Mesenchymal stem cell (in vitro differentiated cells and primary cell): ENCODE measurements around the gene CITED4.

Experiments
- DNase-seq: peaks from one replicate; pipeline ENCODE4 v3.0.0-alpha.2; 2013
- H2AFZ ChIP-seq: one replicate; pipeline ENCODE4 v1.6.1; 2013; ENCODE audit warnings: low read depth, mild to moderate bottlenecking, control low read depth, inconsistent platforms, low read length, moderate library complexity
- H2AK5ac ChIP-seq: 2 replicates; pipeline ENCODE4 v1.6.1; 2013; ENCODE audit warnings: low read length, moderate library complexity, mild to moderate bottlenecking, inconsistent platforms; ENCODE audit not compliant: severe bottlenecking
- H2BK120ac ChIP-seq: one replicate; pipeline ENCODE4 v1.6.1; 2013; ENCODE audit warnings: low read depth, mild to moderate bottlenecking, inconsistent platforms, low read length, moderate library complexity
- H2BK12ac ChIP-seq, 2 experiments: one replicate each; pipeline ENCODE4 v1.6.1; 2013; ENCODE audit warnings: inconsistent platforms in 2 of 2, low read length in 2 of 2, mild to moderate bottlenecking in 2 of 2, moderate library complexity in 2 of 2, control low read depth in 1 of 2
- H2BK15ac ChIP-seq: one replicate; pipeline ENCODE4 v1.6.1; 2013; ENCODE audit warnings: mild to moderate bottlenecking, low read depth, inconsistent platforms; ENCODE audit not compliant: poor library complexity, severe bottlenecking
- H2BK5ac ChIP-seq: 2 replicates; pipeline ENCODE4 v1.6.1; 2013; ENCODE audit warnings: low read depth, mild to moderate bottlenecking, low read length, control low read depth, inconsistent platforms; ENCODE audit not compliant: poor library complexity, severe bottlenecking
- H3K14ac ChIP-seq, 2 experiments: one replicate each; pipeline ENCODE4 v1.6.1; 2013; ENCODE audit warnings: inconsistent platforms in 2 of 2, low read length in 2 of 2, control low read depth in 1 of 2, mild to moderate bottlenecking in 1 of 2, moderate library complexity in 1 of 2
- H3K18ac ChIP-seq, 2 experiments: one replicate each; pipeline ENCODE4 v1.6.1; 2013; ENCODE audit warnings: inconsistent platforms in 2 of 2, low read length in 2 of 2, control low read depth in 1 of 2, low read depth in 1 of 2, mild to moderate bottlenecking in 1 of 2
- H3K23ac ChIP-seq, 2 experiments: one replicate each; pipeline ENCODE4 v1.6.1; 2013; ENCODE audit warnings: inconsistent platforms in 2 of 2, low read length in 2 of 2, mild to moderate bottlenecking in 2 of 2, moderate library complexity in 2 of 2, control low read depth in 1 of 2
- H3K27ac ChIP-seq: 2 replicates; pipeline ENCODE4 v1.5.1; 2013; ENCODE audit warnings: mild to moderate bottlenecking, moderate library complexity, low read length, control low read depth, inconsistent platforms; ENCODE audit not compliant: poor library complexity, severe bottlenecking
- H3K27me3 ChIP-seq, 2 experiments: 2 replicates each; pipeline versions ENCODE4 v1.6.1 to v1.7.0; 2013; ENCODE audit warnings: low read length in 2 of 2, mild to moderate bottlenecking in 2 of 2, moderate library complexity in 2 of 2, control low read depth in 1 of 2, inconsistent platforms in 1 of 2; ENCODE audit not compliant: control insufficient read depth in 1 of 2, insufficient read depth in 1 of 2
- H3K36me3 ChIP-seq, 2 experiments: 2 replicates each; pipeline versions ENCODE4 v1.6.1 to v1.7.0; 2013; ENCODE audit warnings: low read length in 2 of 2, control low read depth in 1 of 2, inconsistent platforms in 1 of 2, low read depth in 1 of 2, mild to moderate bottlenecking in 1 of 2; ENCODE audit not compliant: insufficient read depth in 2 of 2, control insufficient read depth in 1 of 2
- H3K4ac ChIP-seq, 2 experiments: one replicate each; pipeline ENCODE4 v1.6.1; 2013; ENCODE audit warnings: inconsistent platforms in 2 of 2, low read length in 2 of 2, mild to moderate bottlenecking in 2 of 2, moderate library complexity in 2 of 2, control low read depth in 1 of 2, low read depth in 1 of 2
- H3K4me1 ChIP-seq: 2 replicates; pipeline ENCODE4 v1.6.1; 2013; ENCODE audit warnings: low read depth, low read length, control low read depth; ENCODE audit not compliant: control insufficient read depth, insufficient read depth
- H3K4me2 ChIP-seq: 2 replicates; pipeline ENCODE4 v1.6.1; 2013; ENCODE audit warnings: low read length, mild to moderate bottlenecking, inconsistent platforms; ENCODE audit not compliant: poor library complexity, severe bottlenecking
- H3K4me3 ChIP-seq, 2 experiments: 2 replicates each; pipeline versions ENCODE4 v1.5.1 to v1.7.0; 2013; ENCODE audit warnings: low read length in 2 of 2, mild to moderate bottlenecking in 2 of 2, control low read depth in 1 of 2, low read depth in 1 of 2; ENCODE audit not compliant: insufficient read depth in 1 of 2
- H3K79me1 ChIP-seq: replicated peaks from 2 replicates; pipeline ENCODE4 v1.6.1; 2013; ENCODE audit warnings: mild to moderate bottlenecking, control low read depth, low read length, inconsistent platforms; ENCODE audit not compliant: poor library complexity, severe bottlenecking
- H3K9ac ChIP-seq: 2 replicates; pipeline ENCODE4 v1.7.0; 2013; ENCODE audit warnings: mild to moderate bottlenecking, low read length, moderate library complexity
- H3K9me3 ChIP-seq: 2 replicates; pipeline ENCODE4 v1.7.0; 2013; ENCODE audit warnings: mild to moderate bottlenecking, low read length; ENCODE audit not compliant: control insufficient read depth
- H4K8ac ChIP-seq: one replicate; pipeline ENCODE4 v1.6.1; 2013; ENCODE audit warnings: inconsistent platforms, mild to moderate bottlenecking, low read length, moderate library complexity
- H4K91ac ChIP-seq: one replicate; pipeline ENCODE4 v1.6.1; 2013; ENCODE audit warnings: mild to moderate bottlenecking, low read length, inconsistent platforms
- WGBS: methylation state at CpG from one replicate; pipeline ENCODE4 v1.1.7; 2013; ENCODE audit warnings: mixed read lengths; 5-methylcytosine and 5-hydroxymethylcytosine counted together

Gene CITED4

GRCh38 chr1:40879482-40880175, 17.5 kb upstream of the CITED4 start:
- Histone ChIP-seq H2BK120ac (no peak overlapping the region), H3K4ac (peak overlapping the region in 1 of 2 experiments; percentile 30), H3K4me3 (no peak overlapping the region), H2BK15ac (no peak overlapping the region), H3K27me3 (peaks cover 0 to 2% of the 10 kb centered on the region in 2 experiments), H3K4me2 (no peak overlapping the region), H3K18ac (peak overlapping the region in 1 of 2 experiments; percentile 82), H4K91ac (peak overlapping the region; percentile 41), H3K23ac (no peak overlapping the region), H3K36me3 (no peaks in the 10 kb centered on the region), H2AK5ac (peak overlapping the region; percentile 79), H4K8ac (peak overlapping the region; percentile 87), H3K27ac (no peak overlapping the region), H3K14ac (no peak overlapping the region), H2BK5ac (no peak overlapping the region), H3K79me1 (no peaks in the 10 kb centered on the region), H2AFZ (peak overlapping the region; percentile 1), H2BK12ac (peak overlapping the region in 1 of 2 experiments; percentile 90), H3K4me1 (peaks cover 30% of the 10 kb centered on the region), H3K9me3 (peaks cover 7% of the 10 kb centered on the region), H3K9ac (no peak overlapping the region)
- no peak for DNase-seq
- WGBS: 93% methylated on average over 11 of the region's 11 CpGs

GRCh38 chr1:40878906-40879305, 16.7 kb upstream of the CITED4 start:
- Histone ChIP-seq H2BK120ac (no peak overlapping the region), H3K27me3 (peaks cover 0 to 2% of the 10 kb centered on the region in 2 experiments), H3K4me3 (no peak overlapping the region), H4K91ac (no peak overlapping the region), H3K36me3 (no peaks in the 10 kb centered on the region), H3K14ac (no peak overlapping the region), H2AK5ac (no peak overlapping the region), H2AFZ (no peak overlapping the region), H2BK12ac (peak overlapping the region in 1 of 2 experiments; percentile 90), H3K4me1 (peaks cover 24% of the 10 kb centered on the region), H3K23ac (no peak overlapping the region), H3K4me2 (no peak overlapping the region), H3K27ac (no peak overlapping the region), H3K18ac (no peak overlapping the region), H3K79me1 (no peaks in the 10 kb centered on the region), H3K4ac (peak overlapping the region in 1 of 2 experiments; percentile 80), H2BK15ac (no peak overlapping the region), H2BK5ac (no peak overlapping the region), H3K9me3 (peaks cover 7% of the 10 kb centered on the region), H3K9ac (no peak overlapping the region), H4K8ac (no peak overlapping the region)
- DNase-seq: no peak
- WGBS: 97% methylated on average over 2 of the region's 2 CpGs

- Histone ChIP-seq H3K36me3 (no peaks in the 10 kb centered on the region), H2BK120ac (peak overlapping the region; percentile 22), H3K4me2 (no peak overlapping the region), H3K9ac (peak overlapping the region; percentile 74), H2BK12ac (peak overlapping the region; percentile 59 to 96), H3K14ac (no peak overlapping the region), H4K91ac (peak overlapping the region; percentile 36), H2AK5ac (peak overlapping the region; percentile 87), H3K27me3 (no peaks in the 10 kb centered on the region), H3K4me1 (peaks cover 26% of the 10 kb centered on the region), H3K23ac (no peak overlapping the region), H2BK15ac (peak overlapping the region; percentile 26), H3K79me1 (no peaks in the 10 kb centered on the region), H3K18ac (peak overlapping the region; percentile 23 to 70), H4K8ac (peak overlapping the region; percentile 78), H2BK5ac (peak overlapping the region; percentile 57), H3K4me3 (no peak overlapping the region), H2AFZ (peak overlapping the region; percentile 79), H3K27ac (peak overlapping the region; percentile 96), H3K9me3 (peaks cover 7% of the 10 kb centered on the region), H3K4ac (peak overlapping the region; percentile 73 to 89)
- WGBS: 17% methylated on average over 4 of the region's 4 CpGs
- peak; percentile 87 for DNase-seq
Measured at GRCh38 chr1:40877698-40878097, 15.5 kb upstream of the CITED4 start.

GRCh38 chr1:40876891-40877290, 14.7 kb upstream of the CITED4 start:
- H3K23ac ChIP-seq: no peak overlapping the region
- 100% methylated on average over 1 of the region's 1 CpG for WGBS
- H3K9me3 ChIP-seq: peaks cover 7% of the 10 kb centered on the region

More at GRCh38 chr1:40876891-40877290, 14.7 kb upstream of the CITED4 start:
- Histone ChIP-seq H3K27ac (peak overlapping the region; percentile 96), H2BK120ac (peak overlapping the region; percentile 52), H3K4ac (peak overlapping the region in 1 of 2 experiments; percentile 91), H3K27me3 (no peaks in the 10 kb centered on the region), H2AK5ac (peak overlapping the region; percentile 87), H2AFZ (no peak overlapping the region), H3K18ac (peak overlapping the region; percentile 23 to 44), H3K79me1 (no peaks in the 10 kb centered on the region), H2BK12ac (peak overlapping the region in 1 of 2 experiments; percentile 70), H4K91ac (no peak overlapping the region), H3K4me3 (no peak overlapping the region), H4K8ac (peak overlapping the region; percentile 78), H2BK15ac (no peak overlapping the region), H3K14ac (no peak overlapping the region), H2BK5ac (peak overlapping the region; percentile 57), H3K9ac (peak overlapping the region; percentile 74), H3K36me3 (no peaks in the 10 kb centered on the region), H3K4me2 (no peak overlapping the region), H3K4me1 (peaks cover 26% of the 10 kb centered on the region)
- DNase-seq: peak; percentile 51
